Stimulated activated CD8-positive, alpha-beta memory T cell treated with anti-CD3 and anti-CD28 coated beads, Interleukin-7, amount 100 ng/mL, for 24 hours (primary cell): ENCODE results near the gene OPN4.

Source experiments
- DNase-seq: peaks from one replicate; pipeline ENCODE4 v3.0.0-alpha.2; 2020; ENCODE audit warnings: low read depth

The OPN4 gene

DNA sequence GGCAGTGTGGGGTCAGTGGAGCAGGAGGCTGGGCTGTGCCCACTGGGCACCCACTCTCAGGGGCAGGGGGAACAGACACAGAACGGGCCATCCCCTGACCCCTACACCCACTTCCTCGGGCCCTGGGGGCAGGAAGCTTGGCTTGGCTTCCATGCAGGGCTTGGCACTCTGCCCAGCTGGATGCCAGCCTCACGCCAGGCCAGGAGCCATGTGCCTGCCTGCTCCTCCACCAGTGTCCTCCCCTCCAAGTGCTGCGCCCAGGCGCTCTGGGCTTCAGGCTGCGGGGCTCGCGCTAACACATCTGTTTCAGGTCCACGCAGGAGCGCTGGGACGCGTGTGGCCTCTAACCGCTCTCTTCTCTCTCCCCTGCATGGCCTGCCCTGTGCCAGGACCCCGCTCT, 26.7 kb downstream of the OPN4 start:
- DNase-seq, result no peak

DNA sequence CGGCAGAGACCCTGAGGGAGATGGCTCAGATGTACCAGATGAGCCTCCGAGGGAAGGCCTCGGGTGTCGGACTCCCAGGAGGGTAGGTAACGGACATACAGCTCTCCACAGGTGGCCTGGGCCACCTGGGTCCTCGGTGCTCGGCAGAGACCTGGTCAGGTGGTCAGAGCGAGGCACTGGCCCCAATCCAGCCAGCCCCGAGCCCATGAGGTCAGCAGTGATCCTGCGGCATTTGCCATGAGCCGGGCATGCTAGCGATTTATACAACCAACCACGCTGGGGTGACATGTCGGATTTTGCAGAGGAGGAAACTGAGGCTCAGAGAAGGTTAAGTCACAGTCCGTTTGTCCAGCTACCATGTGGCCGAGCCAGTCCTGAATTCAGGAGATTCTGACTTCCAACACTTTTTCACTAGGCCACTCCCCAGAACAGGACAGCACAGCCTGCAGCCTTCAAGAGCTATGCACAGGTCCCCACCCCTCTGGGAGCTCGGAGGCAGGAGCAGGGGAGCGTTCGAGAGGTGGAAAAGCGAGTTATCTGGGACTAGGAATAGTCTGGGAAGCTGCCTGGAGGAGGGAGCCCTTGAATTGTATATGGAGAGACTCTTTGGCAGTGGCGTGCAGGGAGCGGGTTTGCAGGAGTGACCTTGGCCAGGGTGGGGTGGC, 27.5 kb downstream of the OPN4 start:
- no peak for DNase-seq

DNA sequence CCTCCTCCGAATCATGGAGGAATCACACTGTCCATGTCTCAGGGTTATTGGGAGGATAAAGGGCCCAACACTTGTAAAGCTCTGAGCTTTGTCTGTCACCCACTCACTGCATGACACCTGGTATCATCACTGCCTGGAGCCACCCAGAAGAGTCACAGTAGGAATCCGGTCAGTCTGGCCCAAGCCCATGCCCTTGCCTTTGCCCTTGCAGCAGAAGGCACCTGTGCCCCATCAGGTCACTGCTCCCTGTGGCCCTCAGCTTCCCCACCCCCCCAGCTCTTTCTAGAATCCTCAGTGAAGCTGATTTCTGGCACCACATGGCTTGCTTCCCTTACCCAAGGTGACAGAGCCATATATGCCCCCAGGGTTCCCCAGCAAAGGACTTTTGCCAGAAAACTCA, 28.3 kb downstream of the OPN4 start:
- no peak for DNase-seq

DNA sequence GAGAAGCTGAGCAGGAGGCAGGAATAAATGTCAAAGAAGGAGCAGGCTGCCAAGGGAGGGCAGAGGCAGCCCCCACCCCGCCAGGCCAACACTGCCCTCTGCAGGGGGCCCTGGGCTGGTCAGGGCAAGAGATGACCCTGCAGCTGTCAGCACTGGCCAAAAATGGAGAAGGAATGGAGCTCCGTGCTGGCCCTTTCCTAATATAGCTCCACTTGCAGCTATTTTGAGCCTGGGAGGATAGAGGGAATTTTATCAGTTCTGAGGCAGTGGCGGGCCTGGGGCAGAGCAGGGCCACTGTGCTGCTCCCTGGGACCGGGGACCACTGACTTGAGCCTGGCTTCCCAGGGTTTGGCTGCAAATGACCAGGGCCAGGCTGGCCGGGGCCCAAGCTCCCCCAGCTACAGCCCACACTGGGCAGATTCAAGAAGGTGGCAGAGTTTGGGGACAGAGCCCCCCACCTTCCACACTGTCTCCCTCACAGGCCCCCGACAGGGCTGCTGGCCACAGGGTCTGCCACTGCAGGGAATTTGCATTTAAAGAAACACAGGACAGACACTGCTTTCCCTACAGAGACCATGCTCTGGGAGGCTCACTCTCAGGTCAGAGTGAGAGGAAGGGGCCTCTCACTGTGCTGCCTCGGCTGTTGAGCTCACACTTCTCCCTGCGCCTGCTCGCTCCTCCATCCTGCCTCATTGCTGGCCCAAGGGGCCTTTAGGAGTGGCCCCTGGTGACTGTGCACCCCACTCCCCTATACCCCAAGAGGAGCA, 30.2 kb downstream of the OPN4 start:
- DNase-seq, result no peak

DNA sequence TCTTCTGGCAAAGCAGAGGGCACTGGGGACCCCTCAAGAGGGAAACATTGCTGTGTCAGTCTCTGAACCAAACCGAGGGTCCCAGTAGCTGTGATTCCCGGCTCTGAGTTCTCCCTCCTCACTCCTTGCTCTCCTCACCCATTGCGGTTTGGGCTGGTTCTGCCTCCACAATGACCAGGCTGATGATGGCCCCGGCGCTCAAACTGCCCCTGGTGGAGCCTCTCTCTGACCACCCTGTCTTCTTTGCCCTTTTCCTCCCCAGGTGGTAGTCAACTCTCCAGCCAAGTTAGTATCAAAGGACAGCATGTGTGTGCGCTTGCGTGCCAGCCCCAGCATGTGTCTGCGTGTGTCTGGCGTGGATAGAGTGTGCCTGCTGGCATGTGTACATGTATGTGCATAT, 31.1 kb downstream of the OPN4 start:
- DNase-seq, result no peak

DNA sequence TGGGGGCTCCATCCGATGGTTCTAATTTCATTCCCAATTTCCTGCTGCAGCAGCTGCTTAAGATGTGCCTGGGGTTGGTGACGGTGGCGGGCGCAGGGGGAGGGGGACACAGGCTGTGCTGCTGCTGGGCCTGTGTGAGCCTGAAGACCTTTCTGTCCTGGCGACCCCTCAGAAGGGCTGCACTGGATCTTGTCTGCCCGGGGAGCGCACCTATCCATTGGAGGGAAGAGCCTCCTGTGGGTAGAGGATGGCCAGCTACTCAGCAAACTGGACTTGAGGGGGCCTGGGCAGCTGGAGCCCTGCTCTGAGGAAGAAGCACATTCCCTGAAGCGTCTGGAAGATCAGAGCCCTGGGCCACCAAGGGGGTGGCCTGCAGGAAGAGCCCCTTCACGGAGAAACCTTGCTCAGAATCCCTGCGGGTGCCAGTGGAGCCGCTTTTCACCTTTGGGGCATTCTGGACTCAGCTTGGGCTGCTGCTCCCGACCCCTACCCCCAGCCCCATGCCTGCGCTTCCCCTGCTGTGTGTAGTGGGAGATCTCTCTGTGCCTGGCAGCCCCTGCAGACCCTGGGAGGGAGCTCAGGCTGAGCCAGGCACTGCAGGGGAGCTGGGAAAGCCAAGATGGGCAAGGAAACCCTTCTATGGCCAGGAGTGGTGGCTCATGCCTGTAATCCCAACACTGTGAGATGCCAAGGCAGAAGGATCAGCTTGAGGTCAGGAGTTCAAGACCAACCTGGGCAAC, 31.7 kb downstream of the OPN4 start:
- DNase-seq, result no peak

DNA sequence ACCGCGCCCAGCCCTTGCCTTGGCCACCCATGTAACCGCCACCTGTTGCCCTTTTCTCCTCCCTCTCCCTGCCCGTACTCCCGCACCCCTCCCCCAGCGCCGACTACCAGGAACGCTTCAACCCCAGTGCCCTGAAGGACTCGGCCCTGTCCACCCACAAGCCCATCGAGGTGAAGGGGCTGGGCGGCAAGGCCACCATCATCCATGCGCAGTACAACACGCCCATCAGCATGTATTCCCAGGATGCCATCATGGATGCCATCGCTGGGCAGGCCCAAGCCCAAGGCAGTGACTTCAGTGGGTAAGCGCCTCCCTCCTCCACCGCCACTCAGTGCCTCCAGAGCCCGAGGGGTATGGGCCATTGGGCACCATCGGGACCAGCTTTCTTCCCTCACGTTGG, 32.6 kb downstream of the OPN4 start:
- DNase-seq, result no peak

DNA sequence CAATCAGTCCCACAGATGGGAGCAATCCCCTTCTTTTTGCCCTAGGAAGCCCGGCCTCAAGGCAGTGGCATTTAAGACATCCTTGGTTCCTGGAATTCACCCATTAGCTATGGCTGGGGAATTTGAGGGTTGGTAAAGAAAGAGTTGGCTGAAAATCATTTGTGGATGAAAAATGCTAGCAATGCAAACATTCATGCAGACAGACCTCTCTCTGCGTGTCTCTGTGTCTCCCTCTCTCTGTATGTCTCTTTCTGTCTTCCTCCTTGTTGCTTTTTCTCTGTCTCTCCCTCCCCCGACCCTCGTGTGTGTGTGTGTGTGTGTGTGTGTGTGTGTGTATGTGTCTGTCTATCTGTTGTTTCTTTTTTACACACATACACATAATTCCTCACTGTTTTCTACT, 33.4 kb downstream of the OPN4 start:
- DNase-seq, result no peak

DNA sequence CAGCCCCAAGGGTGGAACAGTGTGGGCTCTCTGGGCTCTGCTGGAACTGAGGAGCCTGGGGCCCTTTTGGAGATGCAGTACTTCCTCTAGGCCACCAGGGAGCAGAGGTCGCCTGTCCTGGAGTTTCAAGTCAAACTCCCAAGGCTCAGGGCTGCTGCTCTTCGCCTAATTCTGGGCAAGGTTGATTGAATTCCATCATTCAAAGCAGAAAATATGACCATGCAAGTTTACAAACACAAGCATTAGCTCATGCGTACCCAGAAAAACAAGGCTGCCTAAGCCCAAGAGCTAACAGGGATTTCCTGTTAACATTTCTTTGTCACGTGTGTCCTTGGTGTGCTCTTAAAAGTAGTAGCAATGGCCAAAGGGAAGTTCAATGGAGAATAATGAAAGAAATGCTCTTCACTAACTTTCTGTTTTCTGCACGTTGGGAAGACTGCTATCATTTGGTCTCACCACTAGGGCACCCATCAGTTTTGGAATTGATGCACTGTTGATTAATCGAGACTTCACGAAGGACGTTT, 34.1 kb downstream of the OPN4 start:
- DNase-seq, result no peak

DNA sequence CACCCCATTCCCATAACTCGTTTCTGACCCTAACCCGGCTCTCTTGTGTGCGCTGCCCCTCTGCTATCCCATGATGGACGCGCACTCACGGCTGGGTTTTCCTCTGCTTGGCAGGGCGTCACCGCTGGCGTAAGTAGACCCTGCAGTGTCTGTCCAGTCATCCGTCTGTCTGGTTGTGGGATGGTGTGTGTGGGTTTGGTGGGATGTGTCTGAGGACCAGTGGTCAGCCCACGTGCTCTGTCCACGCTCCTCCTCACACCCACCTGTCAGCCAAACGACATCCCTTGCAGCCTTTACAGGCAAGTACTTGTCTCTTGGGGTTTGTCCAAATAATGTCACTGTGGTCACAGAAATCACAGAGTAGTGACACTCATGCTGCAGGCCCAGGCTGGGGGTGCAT, 34.8 kb downstream of the OPN4 start:
- no peak for DNase-seq

DNA sequence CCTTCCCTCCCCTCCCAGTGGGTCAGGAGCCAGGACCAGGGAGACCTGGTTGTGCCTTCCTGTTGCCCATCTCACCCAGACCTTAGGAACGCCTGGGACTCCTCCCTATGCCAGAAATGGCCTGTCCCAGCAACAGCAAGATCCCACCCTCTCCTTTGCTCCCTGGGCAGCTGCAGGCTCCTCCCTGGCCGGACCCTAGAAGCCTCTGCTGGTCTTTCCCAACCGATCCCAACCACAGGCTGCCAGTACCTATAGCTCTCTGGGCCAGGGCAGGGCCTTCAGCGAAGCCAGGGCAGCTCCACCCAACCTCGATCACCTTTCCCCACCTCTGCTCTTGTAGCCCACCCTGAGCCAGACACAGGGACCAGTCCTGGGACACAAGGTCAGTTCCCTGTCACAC, 35.9 kb downstream of the OPN4 start:
- DNase-seq, result no peak

DNA sequence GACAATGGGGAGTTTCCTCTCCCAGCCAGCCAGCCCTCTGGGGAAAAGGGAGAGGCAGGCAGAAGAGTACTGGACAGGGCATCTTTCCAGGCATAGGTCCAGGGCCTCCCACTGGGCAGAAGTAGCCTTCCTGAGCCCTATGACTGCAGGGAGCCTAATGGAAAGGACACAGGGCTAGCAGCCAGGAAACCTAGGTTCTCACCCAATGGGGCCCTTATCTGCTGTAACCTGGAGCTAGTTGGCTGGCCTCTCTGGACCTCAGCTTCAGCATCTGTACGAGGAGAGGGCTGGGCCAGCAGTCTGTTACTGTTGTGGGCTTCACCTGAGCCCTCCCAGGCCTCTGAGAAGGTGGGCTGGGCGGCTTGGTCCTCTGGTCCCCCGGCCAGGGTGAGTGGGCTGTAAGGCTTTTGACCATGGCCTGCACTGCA, 36.3 kb downstream of the OPN4 start:
- no peak for DNase-seq

DNA sequence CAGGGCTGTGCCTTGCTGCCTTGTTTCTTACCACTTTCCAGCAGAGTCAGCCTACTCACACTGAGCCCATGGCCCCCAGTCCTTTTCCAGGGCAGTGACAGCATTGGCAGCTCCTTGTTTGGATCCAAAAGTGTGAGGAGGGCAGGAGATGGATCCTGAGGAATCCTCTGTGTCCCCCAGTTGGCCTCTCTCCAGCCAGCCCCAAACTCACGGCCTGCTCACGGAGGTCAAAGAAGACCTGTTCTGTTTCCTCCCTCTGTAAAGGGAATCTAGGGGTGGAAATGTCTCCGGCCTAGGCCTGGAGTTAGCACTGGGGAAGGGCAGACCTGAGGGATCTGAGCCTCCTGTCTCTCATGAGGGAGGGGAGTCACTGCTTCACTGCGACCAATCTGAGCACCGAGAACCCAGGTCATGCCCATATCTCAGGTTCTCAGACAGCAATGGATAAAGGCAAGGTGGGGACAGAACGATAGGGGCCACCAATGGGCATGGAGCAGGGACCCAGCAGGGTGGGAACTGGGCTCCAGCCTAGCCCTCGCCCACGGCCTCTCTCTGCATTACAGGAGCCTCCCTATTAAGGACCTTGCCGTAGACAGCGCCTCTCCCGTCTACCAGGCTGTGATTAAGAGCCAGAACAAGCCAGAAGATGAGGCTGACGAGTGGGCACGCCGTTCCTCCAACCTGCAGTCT, 37.1 kb downstream of the OPN4 start:
- DNase-seq, result no peak

DNA sequence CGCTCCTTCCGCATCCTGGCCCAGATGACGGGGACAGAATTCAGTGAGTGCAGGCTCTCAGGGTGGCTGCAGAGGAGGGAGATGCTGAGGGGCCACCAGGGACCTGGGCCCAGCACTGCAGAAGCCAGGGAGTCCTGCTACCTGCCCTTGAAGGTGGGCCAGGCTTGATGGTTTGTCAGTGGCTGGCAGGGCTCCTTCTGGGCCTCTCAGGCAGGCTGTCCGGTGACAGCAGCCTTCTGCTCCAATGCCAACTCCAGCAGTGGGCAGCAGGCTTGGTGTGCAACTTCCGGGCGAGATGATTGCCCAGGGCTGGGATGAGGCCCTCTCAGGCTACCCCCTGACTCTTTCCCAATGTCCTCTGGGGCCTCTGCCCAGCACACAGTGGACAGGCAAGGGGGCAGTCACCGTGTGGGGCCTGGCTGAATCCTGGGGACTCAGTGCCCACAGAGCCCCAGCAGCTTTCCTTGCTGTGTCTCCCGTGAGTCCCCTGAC, 37.7 kb downstream of the OPN4 start:
- no peak for DNase-seq

DNA sequence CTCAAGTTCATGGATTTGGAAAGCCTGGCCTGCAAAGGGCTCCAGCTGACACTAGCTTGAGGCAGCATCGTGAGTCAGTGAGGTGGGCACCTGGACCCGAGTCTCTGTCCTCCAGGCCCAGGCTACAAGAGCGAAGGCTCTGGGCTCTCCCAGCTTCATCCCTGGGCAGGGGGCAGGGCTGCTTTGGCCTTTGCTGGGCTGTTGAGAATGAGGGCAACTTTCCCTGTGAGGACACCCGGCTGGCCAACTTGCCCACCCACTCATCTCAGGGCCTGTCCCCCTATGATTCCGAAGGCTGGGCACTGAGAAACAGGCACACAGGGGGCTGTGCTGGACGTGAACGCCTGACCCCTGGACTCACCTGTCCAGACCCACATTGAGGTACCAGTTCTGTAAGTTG, 38.3 kb downstream of the OPN4 start:
- DNase-seq, result no peak

DNA sequence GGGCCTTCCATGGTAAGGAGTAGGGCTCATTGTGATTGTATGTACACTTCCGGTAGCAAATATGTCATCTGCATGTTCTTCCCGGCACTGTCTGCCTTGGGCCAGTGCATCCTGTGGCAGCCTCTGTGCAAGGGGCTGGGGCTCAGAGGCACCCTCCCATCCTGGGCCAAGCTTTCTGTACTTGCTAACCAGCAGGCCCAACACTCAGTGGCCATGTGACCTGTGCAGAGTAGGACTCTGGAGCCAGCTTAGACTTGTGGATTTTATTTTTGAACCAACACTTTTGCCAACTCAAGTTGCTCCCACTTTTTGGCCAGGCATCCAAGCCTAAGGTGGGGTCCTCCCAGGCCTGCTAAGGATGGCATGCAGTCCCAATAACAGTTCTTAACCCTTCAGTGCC, 38.9 kb downstream of the OPN4 start:
- no peak for DNase-seq

DNA sequence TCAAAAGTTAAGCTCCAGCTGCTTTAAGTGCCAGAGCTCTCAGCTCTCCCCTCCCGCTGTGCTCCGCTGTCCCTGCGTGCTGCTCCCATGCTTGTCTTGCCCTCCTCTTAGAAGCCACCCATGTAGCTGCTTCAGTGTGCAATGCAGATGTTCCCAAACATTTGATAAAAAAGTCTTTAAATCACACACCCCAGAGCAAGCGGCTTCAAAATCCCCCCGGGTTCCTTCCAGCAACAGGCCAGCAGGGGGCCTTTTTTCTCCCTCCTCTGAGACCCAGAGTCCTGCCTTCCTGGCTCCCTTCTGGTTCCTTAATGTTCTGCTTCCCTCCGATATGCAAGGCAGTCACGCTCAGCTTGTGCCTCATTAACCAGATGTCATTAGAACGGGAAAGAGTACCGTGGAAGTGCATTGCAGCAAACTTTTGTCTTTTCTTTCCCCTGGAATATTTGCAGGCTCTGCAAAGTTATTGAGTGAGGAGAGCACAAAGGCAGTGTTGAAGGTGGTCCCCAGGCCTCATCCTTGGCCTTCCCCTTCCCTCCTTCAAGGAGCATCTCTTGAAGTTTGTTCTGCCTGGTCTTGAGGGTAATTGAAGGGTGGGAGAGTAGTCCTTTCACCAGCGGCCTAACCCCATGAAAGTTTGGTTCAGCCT, 39.5 kb downstream of the OPN4 start:
- no peak for DNase-seq

DNA sequence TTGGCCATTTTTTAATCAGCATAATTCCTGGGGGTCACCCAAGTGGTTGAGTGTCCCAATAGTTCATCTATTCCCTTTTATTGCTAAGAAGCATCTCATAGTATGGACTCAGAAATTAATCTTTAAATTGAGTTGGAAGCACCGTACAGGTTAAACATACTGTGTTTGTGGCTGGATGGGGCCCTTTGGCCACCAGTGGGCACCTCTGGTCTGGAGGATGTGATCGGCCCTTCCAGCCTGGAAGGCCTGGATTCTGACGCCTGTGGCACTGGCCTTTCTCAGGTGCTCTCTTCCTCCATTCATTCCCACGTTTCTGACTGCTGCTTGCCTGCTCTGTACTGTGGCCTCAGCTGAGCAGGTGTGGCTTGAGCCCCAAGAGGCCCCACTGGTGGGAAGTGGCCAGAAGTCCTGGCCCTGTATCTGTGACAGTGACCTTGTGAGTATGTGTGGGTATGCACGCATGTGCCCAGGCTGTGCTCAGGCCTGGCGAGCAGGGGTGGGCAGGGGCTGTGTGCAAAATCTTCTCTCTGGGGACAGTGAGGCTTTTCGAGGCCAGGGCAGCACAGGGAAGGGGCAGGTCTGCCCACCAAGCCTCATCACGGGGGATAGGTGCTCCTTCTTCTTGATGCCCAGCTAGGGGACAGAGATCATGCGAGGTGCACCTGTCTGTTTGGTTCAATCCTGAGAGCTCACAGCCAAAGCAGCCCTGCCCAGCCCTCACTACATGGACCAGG, 44.0 kb downstream of the OPN4 start:
- DNase-seq, result no peak

DNA sequence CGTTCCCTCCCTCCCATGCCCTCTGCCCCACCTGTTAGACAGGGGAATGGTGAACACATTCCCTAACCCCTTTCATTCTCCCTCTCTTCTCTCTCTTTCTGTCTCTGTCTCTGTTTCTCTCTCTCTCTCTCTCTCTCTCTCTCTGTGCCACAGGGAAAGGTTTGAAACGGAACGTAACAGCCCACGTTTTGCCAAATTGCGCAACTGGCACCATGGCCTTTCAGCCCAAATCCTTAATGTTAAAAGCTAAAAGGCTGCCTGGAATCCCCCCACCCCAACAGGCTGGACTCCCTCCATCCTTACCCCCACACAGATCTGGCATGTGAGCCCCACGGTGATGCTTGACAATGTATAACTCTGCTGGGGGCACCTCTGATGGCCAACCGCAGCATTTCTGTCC, 44.8 kb downstream of the OPN4 start:
- no peak for DNase-seq

DNA sequence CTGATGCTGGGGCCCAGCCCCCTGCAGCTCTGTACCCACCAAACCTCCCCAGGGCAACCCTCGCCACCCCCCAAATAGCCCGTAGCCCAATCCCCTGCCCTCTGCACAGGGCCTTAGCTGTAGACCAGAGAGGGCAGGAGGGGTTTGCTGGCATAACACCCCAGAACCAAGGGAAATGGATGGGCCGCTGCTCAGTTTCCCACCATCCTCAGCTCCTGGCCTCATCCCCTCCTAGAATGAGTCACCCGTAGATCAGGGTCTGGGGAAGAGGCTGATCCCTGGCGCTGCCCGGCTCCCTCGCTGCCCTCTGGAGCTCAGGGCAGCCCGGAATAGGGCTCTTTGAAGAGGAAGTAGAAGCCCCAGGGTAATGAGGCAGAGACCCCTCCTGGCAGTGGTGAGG, 45.2 kb downstream of the OPN4 start:
- DNase-seq, result no peak
